HG03460 (cell line): ENCODE results near the gene ORAI2.
"Not testable (repeated sequence)": the region's sequence is repeated elsewhere in the genome, so short reads cannot be mapped to it uniquely, and the experiment has no call there.

Experiments used
- ATAC-seq: cut with Tn5 transposase; IDR thresholded peaks from one replicate; pipeline ENCODE4 v1.9.1; 2021; ENCODE audit not compliant: unreplicated experiment

Gene ORAI2

GRCh38 chr7:102445674-102446071 is 12.3 kb downstream of the ORAI2 start:
- ATAC-seq = no peak

DNA sequence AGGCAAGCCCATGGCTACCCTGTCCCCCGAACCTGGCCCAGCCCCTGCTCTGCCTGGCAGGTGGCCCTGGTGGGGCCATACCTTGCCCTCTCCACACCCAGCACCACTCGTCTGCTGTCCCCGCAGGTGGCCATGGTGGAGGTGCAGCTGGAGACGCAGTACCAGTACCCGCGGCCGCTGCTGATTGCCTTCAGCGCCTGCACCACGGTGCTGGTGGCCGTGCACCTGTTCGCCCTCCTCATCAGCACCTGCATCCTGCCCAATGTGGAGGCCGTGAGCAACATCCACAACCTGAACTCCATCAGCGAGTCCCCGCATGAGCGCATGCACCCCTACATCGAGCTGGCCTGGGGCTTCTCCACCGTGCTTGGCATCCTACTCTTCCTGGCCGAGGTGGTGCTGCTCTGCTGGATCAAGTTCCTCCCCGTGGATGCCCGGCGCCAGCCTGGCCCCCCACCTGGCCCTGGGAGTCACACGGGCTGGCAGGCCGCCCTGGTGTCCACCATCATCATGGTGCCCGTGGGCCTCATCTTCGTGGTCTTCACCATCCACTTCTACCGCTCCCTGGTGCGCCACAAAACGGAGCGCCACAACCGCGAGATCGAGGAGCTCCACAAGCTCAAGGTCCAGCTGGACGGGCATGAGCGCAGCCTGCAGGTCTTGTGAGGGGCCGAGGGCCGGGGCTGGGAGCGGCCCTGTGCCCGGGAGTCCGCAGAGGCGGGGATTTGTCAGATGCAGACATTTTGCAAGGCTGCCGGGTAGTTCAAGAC is 13.2 kb downstream of the ORAI2 start:
- ATAC-seq = no peak

GRCh38 chr7:102447311-102447710 is 13.9 kb downstream of the ORAI2 start:
- no peak for ATAC-seq

- no peak for ATAC-seq
Measured at GRCh38 chr7:102449136-102449535, 15.8 kb downstream of the ORAI2 start.

DNA sequence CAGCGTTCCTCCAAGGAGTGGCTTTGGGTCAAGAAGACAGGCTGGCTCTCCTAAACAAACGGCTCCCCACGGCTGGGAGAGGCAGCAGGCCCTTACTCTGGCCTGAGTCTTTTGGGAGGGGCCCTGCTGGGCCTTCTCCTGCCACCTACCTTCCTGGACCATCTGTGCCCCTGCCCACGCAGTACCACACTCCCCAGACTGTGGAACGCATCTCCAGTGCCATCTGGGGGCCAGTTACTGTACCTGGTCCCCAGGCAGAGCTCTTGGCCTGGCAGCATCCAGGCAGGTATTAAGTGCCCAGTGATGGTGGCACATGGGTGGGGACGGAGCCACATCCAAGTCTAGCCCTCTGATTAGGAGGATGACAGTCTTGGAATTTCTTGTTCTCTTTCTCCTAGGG is 16.9 kb downstream of the ORAI2 start:
- no peak for ATAC-seq

DNA sequence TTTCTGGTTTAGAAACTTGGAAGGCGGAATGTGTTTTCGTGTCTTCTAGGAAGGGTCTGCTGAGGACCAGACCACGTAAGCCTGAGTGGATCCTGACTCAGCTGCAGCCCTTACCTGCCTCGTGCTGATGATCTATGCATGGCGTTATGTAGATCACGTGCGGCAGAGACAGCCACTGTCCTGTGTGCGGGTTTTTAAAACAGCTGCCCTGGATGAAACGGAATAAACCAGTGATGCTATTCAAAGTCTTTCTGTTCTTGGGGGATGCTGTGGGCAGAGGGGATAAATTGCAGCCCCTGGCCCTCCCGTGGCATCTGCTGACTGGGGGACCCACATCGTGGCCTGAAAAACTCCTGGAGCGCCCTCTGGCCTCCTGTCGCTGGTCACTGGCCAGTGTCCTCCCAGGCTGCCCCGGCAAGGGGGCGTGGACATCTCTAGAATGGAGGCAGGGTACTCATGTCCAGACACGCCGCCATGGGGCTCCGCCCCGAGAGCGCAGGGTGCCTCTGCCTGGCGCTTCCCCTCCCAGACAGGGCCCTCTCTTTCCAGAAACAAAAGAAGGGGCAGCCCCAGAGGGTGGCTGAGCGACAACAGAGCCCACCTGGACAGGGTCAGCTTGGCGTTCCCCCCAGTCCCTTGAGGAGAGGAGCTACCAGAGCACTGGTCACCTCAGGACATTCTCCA is 18.1 kb downstream of the ORAI2 start:
- no peak for ATAC-seq

GRCh38 chr7:102452451-102452850 is 19.1 kb downstream of the ORAI2 start:
- ATAC-seq = no peak

- no peak for ATAC-seq
Measured at GRCh38 chr7:102453319-102453718, 19.9 kb downstream of the ORAI2 start.

DNA sequence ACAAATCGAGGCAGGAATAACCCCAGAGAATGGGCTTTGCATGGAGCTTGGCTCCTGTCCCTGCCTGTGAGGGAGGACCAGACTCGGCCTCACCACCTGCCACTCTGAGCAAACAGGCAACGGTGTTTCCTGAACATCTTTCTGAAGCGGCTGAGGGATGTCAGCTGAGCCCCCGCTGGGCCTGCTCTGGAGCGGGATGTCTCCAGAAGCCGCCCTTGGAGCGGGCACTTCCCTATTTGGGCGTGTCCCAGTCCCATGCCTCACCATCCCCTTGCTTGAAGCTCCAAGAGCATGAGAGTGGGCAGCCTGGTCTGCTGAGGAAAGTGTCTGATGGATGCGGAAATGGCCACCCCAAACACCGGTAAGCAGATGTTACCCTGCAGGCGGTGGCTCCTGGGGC is 21.1 kb downstream of the ORAI2 start:
- ATAC-seq = no peak

- ATAC-seq = not testable (repeated sequence)
Measured at GRCh38 chr7:102454932-102455331, 21.6 kb downstream of the ORAI2 start.

DNA sequence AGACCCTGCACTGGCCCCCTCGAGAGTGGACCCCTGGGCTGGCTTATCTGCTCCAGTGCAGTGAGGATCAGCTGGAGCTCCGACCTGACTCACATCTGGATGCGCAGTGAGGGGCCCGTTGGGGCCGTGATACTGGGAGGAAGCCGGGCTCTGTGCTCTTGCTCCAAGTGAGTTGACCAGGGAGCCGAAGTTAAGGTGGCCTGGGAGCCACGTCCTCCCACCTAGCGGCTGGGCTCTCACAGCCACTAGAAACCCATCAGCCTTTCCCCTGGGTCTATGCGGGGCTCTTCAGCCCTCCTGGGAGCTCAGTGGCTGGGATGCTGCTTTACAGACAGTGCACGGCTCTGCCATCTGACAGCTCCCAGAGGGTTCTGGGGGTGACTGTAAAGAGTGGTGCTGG is 22.2 kb downstream of the ORAI2 start:
- no peak for ATAC-seq

DNA sequence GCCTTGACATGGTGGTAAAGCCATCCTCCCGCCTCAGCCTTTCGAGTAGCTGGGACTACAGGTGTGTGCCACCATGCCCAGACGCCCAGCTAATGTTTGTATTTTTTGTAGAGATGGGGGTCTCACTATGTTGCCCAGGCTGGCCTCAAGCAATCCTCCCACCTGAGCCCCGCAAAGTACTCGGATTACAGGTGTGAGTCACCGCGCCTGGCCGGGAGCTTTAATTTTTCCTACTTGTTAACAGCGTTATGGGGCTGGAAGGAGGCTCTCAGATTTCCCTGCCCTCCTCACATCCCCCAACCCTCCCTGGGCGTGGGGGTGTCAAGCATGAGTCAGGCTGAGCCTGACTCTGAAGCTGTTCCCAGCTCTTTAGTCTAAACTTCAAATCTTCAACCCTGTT is 23.0 kb downstream of the ORAI2 start:
- ATAC-seq = no peak

GRCh38 chr7:102457352-102457924 is 24.1 kb downstream of the ORAI2 start:
- no peak for ATAC-seq

DNA sequence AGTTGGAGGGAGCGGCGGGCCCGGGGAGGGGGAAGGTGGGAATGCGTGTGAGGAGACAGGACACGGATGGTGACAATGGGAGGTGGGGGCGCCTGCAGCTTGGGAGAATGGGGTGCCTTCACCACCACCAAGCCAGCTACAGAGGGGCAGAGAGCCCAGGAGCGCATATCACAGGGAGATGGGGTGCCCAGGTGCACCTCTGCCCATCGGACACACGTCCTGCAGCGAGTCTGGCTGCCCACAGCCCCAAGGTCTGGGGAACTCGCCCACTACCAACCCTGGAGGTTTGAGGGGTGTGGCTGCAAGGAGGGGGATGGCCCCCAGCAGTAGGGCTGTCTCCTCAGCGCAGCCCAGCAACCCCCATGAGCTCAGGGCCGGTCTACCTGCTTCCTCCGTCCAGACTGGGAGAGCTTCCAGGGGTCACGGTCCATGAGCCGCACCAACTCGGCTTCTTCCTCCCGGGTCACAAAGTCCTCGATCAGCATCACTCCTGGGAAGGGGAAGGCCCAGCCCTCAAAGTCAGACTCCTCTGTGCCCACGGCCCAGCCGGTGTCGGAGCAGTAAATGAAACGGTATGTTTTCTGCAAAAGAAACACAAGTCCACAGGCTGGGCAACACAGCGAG is 26.0 kb downstream of the ORAI2 start:
- no peak for ATAC-seq

- no peak for ATAC-seq
Measured at GRCh38 chr7:102460467-102460866, 27.1 kb downstream of the ORAI2 start.

DNA sequence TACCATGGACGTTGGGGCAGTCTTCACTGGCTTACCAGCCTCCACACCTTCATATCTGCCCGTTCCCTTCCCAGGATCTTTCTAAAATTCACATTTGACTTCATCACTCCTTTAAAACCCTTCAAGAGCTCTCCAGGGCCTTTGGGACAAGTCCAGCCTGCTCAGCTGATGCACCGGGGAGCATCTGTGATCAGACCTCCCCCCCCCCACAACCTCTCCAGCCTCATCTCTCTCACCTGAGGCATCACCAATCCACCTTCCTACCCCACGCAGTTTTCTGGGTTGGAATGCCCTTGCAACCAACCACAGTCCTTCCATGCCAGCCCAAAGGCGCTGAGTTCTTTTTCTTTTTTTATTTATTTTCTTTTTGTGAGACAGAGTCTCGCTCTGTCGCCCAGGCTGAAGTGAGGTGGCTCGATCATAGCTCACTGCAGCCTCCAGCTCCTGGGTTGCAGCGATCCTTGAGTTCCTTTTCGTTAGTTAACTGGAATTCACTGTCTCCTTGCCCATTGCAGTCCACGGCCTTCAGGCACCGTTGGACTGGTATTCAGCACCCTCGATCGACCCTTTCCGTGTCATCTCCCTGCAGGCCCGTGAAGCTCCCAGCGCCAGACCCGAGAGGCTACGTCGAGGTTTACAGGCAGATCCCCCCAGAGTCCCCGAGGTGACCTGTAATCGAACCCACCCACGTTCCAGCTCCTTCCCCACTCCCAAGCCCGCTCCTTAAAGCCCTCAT is 30.6 kb downstream of the ORAI2 start:
- ATAC-seq = peak; percentile 5

DNA sequence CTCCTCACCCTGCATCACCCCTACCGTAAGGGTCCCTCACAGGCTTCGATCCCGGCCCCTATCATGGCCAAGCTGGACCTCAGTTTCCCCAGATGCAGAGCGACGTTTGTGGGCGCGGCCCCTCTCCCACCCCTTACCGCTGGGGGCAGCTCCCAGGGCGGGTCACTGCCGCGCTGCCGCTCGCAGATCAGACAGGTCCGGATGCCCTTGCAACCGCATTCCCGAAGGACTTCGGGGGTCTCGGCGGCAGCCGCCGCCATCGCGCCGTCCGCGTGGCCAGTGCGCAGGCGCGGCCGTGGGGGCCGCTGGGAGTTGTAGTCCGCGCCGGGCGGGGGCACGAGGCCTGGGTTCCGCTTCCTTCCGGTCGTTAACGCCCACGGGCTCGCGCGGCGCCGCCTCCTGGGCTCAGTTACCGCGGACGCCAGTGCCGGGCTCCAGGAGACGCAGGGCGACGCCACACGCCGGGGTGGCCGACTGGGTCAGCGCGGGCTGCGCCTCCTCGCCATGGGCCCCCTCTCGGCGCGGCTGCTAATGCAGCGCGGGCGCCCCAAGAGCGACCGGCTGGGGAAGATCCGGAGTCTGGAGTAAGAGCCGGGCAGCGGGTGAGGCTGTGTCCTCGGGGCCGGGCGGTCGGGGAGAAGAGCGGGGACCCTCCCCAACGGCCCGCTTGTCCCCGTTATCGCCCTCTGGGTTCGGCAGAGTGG is 31.4 kb downstream of the ORAI2 start, which contains the start of the genes ALKBH4 and LRWD1:
TSS of gene ALKBH4 (minus strand) at position 287 of the 704 bp plus-strand sequence. CDS start at position 260, 27 bp downstream.
TSS of gene LRWD1 (plus strand) at position 408 of the 704 bp plus-strand sequence. CDS start at position 505, 97 bp downstream.
- ATAC-seq = peak; percentile 88

GRCh38 chr7:102466097-102466496 is 32.7 kb downstream of the ORAI2 start:
- ATAC-seq = no peak

- ATAC-seq = no peak
Measured at GRCh38 chr7:102467581-102468477, 34.5 kb downstream of the ORAI2 start.
